ENCODE data around the gene ZNF133.

GRCh38 chr20:18267815-18268214, 20.5 kb upstream of the ZNF133 start:
- TF ChIP-seq EZH2 (IDR thresholded peaks at IDR 0.05) (no peak), POLR2AphosphoS5 (IDR thresholded peaks at IDR 0.05; ENCODE audit: borderline replicate concordance, low read depth, low read length) (no peak), FOXP2 (optimal IDR thresholded peaks at IDR 0.05; ENCODE audit: control extremely low read depth, extremely low read length, insufficient read depth) (no peak)
